HEK293 (cell line): ENCODE data around the gene CHST12.

Experiments
- ZFP69B ChIP-seq: fragments of 450-650 bp; formaldehyde crosslinking; IDR thresholded peaks from 2 replicates; pipeline ENCODE4 v1.5.1; 2016; ENCODE audit warnings: missing biosample characterization, missing genetic modification characterization
- ZNF155 ChIP-seq: fragments of 450-650 bp; formaldehyde crosslinking; IDR thresholded peaks from 2 replicates; pipeline ENCODE4 v1.5.1; 2016; ENCODE audit warnings: missing biosample characterization, missing genetic modification characterization
- ZNF24 ChIP-seq: fragments of 450-650 bp; formaldehyde crosslinking; IDR thresholded peaks from 2 replicates; pipeline ENCODE4 v1.5.1; 2016; ENCODE audit warnings: missing biosample characterization, missing genetic modification characterization
- ZNF292 ChIP-seq: fragments of 450-650 bp; formaldehyde crosslinking; IDR thresholded peaks from 2 replicates; pipeline ENCODE4 v1.5.1; 2016; ENCODE audit warnings: low read depth, missing biosample characterization, missing genetic modification characterization, borderline replicate concordance
- ZNF341 ChIP-seq: fragments of 450-650 bp; formaldehyde crosslinking; IDR thresholded peaks from 2 replicates; pipeline ENCODE4; 2016; ENCODE audit warnings: low read depth, missing biosample characterization, missing genetic modification characterization
- ZNF549 ChIP-seq: fragments of 450-650 bp; IDR thresholded peaks from 2 replicates; pipeline ENCODE4 v1.5.1; 2018; ENCODE audit warnings: missing biosample characterization, missing genetic modification characterization, mild to moderate bottlenecking, inconsistent platforms, moderate library complexity
- ZNF843 ChIP-seq: fragments of 450-650 bp; formaldehyde crosslinking; IDR thresholded peaks from 2 replicates; pipeline ENCODE4 v1.5.1; 2016; ENCODE audit warnings: missing biosample characterization, missing genetic modification characterization
- TF ChIP-seq, protein P1 (sequence below): fragments of 450-650 bp; formaldehyde crosslinking; IDR thresholded peaks from 2 replicates; pipeline ENCODE4 v1.5.1; 2016; ENCODE audit warnings: missing biosample characterization, missing genetic modification characterization
- TF ChIP-seq, protein P2 (sequence below): fragments of 450-650 bp; formaldehyde crosslinking; IDR thresholded peaks from 2 replicates; pipeline ENCODE4 v1.5.1; 2016; ENCODE audit warnings: missing biosample characterization, missing genetic modification characterization
- TF ChIP-seq, protein P3 (sequence below): fragments of 450-650 bp; formaldehyde crosslinking; IDR thresholded peaks from 2 replicates; pipeline ENCODE4 v1.5.1; 2016; ENCODE audit warnings: missing biosample characterization, missing genetic modification characterization
- TF ChIP-seq, protein P4 (sequence below): fragments of 450-650 bp; formaldehyde crosslinking; IDR thresholded peaks from 2 replicates; pipeline ENCODE4 v1.5.1; 2016; ENCODE audit warnings: missing biosample characterization, missing genetic modification characterization
- TF ChIP-seq, protein P5 (sequence below): fragments of 450-650 bp; formaldehyde crosslinking; IDR thresholded peaks from 2 replicates; pipeline ENCODE4 v1.5.1; 2016; ENCODE audit warnings: missing biosample characterization, missing genetic modification characterization
- TF ChIP-seq, protein P6 (sequence below): fragments of 450-650 bp; formaldehyde crosslinking; IDR thresholded peaks from 2 replicates; pipeline ENCODE4 v1.5.1; 2016; ENCODE audit warnings: missing biosample characterization, missing genetic modification characterization
- TF ChIP-seq, protein P7 (sequence below): fragments of 450-650 bp; formaldehyde crosslinking; optimal IDR thresholded peaks from 2 replicates; pipeline ENCODE3; 2016; ENCODE audit warnings: missing biosample characterization, mild to moderate bottlenecking, missing genetic modification characterization

DNA sequence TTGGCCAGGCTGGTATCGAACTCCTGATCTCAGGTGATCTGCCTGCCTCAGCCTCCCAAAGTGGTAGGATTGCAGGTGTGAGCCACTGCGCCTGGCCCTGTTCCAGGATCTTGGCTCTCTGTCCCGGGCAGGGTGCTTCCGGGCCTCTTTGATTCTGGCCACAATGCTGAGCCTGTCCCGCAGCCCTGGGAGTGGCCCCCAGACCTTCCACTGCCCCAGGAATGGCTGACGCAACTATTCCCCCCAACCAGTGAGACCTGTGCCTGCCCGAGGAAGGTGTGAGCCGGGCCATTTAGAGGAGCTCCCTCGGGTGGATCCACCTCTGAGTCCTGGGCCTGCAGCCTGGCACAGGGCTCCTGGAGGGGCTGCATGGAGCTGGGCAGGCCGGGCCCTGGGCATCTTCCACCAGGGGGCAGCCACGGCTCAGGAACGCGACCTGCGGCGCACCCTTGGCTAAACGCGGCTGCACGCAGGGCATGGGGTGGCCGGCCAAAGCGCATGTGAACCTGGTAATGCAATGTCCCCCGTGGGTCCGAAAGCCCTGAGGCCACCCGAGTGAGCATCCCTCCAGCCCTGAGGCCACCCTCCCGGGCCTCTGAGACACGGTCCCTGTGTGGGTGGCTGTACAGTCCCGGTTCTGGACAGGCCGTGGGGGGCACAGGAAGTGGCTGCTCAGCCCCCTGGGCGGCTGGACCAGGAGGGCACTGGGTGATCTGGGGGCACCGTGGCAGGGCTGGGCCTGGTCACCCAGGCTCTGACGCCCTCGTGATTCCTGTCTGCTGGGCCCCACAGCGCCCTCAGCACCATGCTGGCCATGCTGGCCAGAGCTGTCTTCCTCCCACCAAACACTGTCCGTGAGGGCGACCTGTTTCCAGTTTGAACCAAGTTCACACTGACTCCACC, 48.0 kb downstream of the CHST12 start:
- TF ChIP-seq, protein P1, sequence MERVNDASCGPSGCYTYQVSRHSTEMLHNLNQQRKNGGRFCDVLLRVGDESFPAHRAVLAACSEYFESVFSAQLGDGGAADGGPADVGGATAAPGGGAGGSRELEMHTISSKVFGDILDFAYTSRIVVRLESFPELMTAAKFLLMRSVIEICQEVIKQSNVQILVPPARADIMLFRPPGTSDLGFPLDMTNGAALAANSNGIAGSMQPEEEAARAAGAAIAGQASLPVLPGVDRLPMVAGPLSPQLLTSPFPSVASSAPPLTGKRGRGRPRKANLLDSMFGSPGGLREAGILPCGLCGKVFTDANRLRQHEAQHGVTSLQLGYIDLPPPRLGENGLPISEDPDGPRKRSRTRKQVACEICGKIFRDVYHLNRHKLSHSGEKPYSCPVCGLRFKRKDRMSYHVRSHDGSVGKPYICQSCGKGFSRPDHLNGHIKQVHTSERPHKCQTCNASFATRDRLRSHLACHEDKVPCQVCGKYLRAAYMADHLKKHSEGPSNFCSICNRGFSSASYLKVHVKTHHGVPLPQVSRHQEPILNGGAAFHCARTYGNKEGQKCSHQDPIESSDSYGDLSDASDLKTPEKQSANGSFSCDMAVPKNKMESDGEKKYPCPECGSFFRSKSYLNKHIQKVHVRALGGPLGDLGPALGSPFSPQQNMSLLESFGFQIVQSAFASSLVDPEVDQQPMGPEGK (tag by site-specific recombination), result no peak
- TF ChIP-seq, protein P2, sequence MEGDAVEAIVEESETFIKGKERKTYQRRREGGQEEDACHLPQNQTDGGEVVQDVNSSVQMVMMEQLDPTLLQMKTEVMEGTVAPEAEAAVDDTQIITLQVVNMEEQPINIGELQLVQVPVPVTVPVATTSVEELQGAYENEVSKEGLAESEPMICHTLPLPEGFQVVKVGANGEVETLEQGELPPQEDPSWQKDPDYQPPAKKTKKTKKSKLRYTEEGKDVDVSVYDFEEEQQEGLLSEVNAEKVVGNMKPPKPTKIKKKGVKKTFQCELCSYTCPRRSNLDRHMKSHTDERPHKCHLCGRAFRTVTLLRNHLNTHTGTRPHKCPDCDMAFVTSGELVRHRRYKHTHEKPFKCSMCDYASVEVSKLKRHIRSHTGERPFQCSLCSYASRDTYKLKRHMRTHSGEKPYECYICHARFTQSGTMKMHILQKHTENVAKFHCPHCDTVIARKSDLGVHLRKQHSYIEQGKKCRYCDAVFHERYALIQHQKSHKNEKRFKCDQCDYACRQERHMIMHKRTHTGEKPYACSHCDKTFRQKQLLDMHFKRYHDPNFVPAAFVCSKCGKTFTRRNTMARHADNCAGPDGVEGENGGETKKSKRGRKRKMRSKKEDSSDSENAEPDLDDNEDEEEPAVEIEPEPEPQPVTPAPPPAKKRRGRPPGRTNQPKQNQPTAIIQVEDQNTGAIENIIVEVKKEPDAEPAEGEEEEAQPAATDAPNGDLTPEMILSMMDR, result peak; percentile 86
- no peak for TF ChIP-seq ZNF341 (tag by site-specific recombination)
- no peak for TF ChIP-seq ZNF292 (tag by site-specific recombination)
- TF ChIP-seq, protein P3, sequence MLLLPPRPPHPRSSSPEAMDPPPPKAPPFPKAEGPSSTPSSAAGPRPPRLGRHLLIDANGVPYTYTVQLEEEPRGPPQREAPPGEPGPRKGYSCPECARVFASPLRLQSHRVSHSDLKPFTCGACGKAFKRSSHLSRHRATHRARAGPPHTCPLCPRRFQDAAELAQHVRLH, result no peak
- TF ChIP-seq ZNF549 (tag by site-specific recombination), result no peak
- no peak for TF ChIP-seq ZFP69B (tag by site-specific recombination)
- TF ChIP-seq, protein P4, sequence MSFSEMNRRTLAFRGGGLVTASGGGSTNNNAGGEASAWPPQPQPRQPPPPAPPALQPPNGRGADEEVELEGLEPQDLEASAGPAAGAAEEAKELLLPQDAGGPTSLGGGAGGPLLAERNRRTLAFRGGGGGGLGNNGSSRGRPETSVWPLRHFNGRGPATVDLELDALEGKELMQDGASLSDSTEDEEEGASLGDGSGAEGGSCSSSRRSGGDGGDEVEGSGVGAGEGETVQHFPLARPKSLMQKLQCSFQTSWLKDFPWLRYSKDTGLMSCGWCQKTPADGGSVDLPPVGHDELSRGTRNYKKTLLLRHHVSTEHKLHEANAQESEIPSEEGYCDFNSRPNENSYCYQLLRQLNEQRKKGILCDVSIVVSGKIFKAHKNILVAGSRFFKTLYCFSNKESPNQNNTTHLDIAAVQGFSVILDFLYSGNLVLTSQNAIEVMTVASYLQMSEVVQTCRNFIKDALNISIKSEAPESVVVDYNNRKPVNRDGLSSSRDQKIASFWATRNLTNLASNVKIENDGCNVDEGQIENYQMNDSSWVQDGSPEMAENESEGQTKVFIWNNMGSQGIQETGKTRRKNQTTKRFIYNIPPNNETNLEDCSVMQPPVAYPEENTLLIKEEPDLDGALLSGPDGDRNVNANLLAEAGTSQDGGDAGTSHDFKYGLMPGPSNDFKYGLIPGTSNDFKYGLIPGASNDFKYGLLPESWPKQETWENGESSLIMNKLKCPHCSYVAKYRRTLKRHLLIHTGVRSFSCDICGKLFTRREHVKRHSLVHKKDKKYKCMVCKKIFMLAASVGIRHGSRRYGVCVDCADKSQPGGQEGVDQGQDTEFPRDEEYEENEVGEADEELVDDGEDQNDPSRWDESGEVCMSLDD (tag by site-specific recombination), result no peak
- TF ChIP-seq, protein P5, sequence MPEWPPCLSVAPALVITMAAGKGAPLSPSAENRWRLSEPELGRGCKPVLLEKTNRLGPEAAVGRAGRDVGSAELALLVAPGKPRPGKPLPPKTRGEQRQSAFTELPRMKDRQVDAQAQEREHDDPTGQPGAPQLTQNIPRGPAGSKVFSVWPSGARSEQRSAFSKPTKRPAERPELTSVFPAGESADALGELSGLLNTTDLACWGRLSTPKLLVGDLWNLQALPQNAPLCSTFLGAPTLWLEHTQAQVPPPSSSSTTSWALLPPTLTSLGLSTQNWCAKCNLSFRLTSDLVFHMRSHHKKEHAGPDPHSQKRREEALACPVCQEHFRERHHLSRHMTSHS (tag by site-specific recombination), result no peak
- TF ChIP-seq, protein P6, sequence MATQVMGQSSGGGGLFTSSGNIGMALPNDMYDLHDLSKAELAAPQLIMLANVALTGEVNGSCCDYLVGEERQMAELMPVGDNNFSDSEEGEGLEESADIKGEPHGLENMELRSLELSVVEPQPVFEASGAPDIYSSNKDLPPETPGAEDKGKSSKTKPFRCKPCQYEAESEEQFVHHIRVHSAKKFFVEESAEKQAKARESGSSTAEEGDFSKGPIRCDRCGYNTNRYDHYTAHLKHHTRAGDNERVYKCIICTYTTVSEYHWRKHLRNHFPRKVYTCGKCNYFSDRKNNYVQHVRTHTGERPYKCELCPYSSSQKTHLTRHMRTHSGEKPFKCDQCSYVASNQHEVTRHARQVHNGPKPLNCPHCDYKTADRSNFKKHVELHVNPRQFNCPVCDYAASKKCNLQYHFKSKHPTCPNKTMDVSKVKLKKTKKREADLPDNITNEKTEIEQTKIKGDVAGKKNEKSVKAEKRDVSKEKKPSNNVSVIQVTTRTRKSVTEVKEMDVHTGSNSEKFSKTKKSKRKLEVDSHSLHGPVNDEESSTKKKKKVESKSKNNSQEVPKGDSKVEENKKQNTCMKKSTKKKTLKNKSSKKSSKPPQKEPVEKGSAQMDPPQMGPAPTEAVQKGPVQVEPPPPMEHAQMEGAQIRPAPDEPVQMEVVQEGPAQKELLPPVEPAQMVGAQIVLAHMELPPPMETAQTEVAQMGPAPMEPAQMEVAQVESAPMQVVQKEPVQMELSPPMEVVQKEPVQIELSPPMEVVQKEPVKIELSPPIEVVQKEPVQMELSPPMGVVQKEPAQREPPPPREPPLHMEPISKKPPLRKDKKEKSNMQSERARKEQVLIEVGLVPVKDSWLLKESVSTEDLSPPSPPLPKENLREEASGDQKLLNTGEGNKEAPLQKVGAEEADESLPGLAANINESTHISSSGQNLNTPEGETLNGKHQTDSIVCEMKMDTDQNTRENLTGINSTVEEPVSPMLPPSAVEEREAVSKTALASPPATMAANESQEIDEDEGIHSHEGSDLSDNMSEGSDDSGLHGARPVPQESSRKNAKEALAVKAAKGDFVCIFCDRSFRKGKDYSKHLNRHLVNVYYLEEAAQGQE (tag by site-specific recombination), result no peak
- TF ChIP-seq ZNF843 (tag by site-specific recombination), result no peak
- no peak for TF ChIP-seq ZNF155 (tag by site-specific recombination)
- TF ChIP-seq ZNF24, result no peak
- TF ChIP-seq, protein P7, sequence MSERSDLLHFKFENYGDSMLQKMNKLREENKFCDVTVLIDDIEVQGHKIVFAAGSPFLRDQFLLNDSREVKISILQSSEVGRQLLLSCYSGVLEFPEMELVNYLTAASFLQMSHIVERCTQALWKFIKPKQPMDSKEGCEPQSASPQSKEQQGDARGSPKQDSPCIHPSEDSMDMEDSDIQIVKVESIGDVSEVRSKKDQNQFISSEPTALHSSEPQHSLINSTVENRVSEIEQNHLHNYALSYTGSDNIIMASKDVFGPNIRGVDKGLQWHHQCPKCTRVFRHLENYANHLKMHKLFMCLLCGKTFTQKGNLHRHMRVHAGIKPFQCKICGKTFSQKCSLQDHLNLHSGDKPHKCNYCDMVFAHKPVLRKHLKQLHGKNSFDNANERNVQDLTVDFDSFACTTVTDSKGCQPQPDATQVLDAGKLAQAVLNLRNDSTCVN (tag by site-specific recombination), result peak; percentile 20
